Transverse colon (tissue), 3 donors: ENCODE results near the gene DPYD.

Experiments used
- CTCF ChIP-seq, 5 experiments: fragments of 200-600 bp in 3 of 5; fragments of 450-650 bp in 2 of 5; sonication (generic) in 3 of 5; IDR thresholded peaks; 1 replicate in 2 of 5; 2 replicates in 3 of 5; pipeline ENCODE4 v1.5.1; 2016 to 2017; ENCODE audit warnings: antibody characterized with exemption in 5 of 5, inconsistent platforms in 3 of 5, mild to moderate bottlenecking in 2 of 5, moderate library complexity in 1 of 5
- POLR2A ChIP-seq: fragments of 450-650 bp; IDR thresholded peaks from one replicate; pipeline ENCODE4 v1.6.1; 2016; ENCODE audit warnings: antibody characterized with exemption, mild to moderate bottlenecking, moderate library complexity

GRCh38 chr1:97192872-97193572 is 727.8 kb downstream of the DPYD start:
- TF ChIP-seq POLR2A (no peak), CTCF (IDR thresholded peaks at IDR 0.05) (no peak)
